Measurements from ENCODE around the gene ZNF467.

ZNF467 gene

DNA sequence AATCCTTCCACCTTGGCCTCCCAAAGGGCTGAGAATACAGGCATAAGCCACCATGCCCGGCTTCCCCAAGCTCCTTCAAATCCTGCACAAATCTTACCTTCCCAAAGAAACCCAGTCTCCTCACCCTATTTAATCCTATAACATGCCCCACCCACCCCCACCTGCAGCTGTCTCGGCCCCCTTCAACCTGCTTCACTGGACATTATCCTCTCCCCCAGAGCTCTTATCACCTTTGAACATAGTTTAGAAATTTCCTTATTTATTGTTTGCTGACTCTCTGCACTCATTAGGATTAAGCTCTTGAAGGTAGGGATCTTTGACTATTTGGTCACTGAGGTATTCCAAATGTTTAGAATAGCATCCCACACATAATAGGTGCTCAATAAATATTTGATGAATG lies 3.5 kb downstream of the ZNF467 start:
- no peak for DNase-seq

DNA sequence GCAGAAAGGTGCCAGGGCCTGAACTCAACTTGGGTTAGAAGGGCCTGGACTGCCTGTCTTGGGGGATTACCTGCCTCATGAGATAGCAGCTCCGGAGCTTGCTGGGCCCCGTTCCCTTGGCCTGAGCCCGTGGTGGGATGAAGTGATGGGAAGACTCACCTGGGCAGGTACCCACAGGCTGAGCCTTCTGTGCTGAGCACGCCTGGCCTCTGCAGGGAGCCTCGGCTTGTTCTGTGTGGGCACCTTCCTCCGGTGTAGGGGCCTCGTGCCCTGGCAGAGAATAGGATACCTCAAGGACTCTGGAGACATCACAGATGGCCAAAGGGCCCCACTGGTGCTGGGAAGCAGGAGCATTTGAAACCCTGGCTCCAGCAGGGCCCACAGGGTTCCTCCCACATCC lies 4.5 kb downstream of the ZNF467 start:
- no peak for DNase-seq

DNA sequence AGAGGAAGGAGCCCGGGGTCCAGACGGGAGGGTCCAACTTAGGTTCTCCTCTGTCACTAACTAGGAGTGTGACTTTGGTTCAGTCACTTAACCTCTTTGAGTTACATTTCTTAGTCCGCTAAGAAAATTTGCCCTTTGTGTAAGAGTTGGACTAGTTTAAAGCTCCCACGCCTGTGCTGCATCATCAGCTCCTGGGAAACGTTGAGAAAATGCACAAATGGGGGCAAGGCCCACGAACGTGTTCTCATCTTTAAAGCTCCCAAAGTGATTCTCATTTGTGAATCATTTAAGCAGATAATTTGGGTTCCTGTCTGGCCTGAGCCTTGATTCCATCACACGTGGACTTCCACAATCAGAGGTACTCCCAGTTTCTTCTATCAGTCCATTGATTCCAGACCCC lies 6.3 kb downstream of the ZNF467 start:
- no peak for DNase-seq

DNA sequence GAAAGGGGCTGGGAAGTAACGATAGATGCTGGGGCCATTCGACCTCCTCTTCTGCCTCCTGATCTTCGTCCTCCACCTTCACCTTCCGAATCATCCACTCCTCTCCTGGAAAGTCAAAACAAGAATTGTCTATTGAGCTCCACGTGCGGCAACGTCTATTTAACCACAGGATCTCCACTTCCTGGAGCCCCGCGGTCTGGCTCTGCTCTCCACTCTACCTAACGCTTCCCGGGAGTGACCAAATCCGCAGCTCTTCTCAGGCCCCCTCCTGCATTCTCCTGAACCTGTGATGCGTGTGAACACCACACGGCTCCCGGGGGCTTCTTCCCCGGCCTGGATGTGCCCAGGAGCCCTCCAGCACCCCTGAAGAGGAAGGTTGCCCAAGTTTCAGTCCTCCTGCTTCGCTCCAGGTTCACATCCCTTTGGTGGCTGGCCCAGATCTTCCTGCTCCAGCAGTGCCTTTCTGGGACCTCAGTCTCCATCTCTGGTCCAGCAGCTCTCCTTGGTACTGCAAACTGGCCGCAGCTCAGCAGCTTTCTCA lies 7.2 kb downstream of the ZNF467 start:
- no peak for DNase-seq

DNA sequence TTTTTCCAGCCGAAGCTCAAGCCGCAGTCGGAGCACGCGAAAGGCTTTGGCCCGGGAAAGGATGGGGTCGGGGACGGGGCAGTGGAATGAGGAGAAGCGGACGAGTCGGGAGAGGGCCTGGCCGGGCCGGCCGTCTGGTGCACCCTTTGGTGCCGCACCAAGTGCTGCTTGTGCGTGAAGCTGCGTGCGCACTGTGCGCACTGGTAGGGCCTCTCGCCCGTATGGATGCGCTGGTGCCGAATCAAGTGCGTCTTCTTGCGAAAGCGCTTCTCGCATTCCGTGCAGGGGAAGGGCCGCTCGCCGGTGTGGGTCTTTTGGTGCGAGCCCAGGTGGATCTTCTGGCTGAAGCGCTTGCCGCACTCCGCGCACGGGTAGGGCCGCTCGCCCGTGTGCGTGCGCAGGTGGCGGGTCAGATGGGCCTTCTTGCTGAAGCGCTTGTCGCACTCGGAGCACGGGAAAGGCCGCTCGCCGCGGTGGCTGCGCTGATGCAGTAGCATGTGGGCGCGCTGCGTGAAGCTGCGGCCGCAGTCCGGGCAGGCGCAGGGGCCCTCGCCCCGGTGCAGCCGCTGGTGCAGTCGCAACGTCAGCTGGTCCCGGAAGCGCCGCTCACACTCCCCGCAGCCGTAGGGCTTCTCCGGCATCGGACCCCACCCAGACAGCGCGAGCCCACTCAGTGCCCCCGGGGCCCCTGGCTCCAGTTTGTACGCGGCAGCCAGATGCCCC lies 7.8 kb downstream of the ZNF467 start:
- no peak for DNase-seq

DNA sequence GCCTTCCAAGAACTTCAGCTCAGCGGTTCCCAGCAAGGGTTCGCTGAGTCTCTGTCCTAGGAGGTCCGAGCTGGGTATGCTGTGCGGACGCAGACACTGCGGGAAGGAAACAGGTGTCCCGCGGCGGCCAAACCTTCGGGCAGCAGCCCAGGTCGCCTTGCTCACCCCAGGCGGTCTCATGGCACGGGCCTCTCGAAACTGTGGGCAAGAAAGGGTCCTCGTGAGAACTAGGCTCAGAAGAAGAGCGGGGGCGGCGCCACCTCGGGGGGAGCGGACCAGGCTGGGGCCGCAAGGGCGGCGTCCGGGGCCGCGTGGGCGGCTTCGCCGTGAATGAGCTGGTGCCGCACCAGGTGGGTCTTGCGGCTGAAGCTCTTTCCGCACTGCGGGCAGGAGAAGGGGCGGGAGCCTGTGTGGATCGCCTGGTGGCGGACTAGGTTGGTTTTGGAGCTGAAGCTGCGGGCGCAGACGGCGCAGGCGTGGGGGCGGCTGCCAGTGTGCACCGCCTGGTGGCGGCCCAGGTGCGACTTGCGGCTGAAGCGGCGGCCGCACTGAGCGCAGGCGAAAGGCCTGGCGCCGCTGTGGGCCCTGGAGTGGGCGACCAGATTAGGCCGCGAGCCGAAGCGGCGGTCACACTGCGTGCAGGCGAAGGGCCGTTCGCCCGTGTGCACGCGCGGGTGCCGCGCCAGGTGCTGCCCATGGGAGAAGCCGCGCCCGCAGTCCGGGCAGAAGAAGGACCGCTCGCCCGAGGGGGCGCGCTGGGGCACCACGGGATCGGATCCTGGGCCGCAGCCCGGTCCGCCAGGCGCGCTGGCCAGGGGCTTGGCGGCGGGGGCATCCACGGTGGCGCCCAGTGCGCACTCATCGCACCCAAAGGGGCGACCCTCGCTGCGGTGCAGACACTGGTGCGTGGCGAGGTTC lies 8.6 kb downstream of the ZNF467 start:
- no peak for DNase-seq

DNA sequence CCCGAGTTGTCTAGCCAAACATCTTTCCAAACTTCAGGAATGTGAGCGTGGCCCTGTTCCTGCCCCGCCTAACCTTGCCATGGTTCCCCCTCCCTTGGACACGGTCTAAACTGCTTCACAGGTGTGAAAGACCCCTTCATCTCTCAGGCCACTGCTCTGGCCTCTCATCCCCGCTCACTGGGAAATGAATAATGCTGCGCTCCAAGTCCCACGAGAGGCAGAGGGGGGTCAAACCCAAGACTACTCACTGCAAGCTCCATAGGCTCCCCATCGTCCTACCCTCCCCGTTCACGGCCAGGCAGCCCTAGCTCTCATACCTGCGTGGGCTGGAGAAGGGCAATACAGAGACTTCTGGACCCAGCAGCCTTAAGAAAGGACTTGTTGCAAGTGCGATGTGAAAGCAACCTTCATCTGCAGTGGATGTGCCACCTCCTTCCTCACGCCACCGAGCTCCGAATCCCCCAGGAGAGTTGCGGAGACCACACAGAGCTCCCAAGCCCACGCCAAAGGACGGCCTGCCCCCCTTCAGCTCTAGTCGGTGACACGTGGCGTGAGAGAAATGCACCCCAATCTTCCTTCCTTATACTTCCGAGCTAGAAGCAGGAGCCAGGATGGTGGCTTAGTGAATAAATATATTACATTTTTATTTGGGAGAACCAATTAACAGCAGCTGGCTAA lies 9.7 kb downstream of the ZNF467 start:
- DNase-seq: no peak

DNA sequence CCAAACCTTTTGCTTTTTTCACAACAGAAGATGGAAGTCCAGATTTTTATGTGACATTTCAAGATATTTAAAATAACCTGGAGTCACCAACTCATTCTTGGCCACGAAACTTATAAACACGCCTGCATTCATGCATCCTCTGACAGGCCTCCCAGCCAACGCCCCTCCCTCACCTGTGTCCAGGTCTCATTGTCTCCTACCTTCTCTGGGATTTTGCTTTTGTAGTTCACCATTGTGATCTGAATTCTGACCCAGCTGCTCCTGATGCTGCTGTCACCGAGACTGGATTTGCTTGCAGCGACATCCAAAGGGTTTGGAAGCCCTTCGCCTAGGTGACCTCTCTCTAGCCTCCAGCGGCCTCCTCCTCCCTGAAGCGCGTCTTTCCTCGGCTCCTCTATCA lies 10.8 kb downstream of the ZNF467 start:
- no peak for DNase-seq

DNA sequence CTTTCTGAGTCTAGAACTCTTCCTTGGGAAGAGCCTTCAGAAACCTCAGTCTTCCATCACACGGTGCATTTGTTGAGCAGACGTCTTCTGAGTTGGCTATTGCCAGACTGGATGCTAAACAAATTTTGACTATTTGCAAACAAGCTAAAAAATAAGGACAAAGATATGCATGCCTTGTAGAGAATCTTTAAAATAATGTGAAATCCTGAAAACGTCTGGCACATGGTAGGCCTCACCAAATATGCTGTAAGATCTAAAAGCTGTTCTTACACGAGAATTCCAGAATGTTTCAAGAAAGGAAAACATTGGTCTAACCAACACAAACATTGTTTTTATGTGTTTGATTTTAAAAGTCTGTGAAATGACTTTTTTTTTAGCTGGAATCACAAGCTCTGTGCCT lies 11.3 kb downstream of the ZNF467 start:
- DNase-seq: no peak

DNA sequence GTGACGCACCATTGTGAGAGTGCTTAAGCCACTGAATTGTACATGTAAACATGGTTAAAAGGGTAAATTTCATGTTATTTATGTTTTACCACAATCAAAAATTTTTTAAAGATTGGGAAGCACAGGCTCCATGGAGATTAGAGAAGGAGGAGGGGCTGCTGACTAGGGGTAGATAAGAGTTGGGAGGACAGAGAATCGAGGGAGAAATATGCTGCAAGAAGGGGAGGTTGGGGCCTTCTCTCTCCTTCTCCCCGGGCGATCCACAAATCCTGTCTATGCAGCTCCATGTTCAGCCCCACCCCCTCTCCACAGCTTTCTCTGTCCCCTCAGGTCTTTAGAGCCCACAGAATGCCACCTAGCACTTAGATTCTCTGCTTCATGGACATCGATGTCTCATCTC lies 12.1 kb downstream of the ZNF467 start:
- DNase-seq: no peak

DNA sequence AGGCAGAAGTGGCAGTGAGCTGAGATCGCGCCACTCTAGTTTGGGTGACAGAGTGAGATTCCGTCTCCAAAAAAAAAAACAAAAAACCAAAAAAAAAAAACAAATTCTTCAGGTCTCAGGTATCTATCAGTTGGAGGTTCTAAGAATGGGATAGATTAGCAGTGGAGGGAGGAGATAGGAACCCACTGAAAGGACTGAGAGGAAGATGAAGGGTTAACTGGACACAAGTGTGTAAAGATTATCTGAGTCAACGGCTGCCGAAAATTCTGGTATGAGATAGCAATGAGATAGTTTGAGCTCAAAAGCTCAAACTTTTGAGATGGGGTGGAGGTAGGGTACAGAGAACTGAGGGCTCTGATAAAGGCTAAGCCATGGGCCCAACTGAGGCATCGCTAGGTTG lies 12.8 kb downstream of the ZNF467 start:
- no peak for DNase-seq

DNA sequence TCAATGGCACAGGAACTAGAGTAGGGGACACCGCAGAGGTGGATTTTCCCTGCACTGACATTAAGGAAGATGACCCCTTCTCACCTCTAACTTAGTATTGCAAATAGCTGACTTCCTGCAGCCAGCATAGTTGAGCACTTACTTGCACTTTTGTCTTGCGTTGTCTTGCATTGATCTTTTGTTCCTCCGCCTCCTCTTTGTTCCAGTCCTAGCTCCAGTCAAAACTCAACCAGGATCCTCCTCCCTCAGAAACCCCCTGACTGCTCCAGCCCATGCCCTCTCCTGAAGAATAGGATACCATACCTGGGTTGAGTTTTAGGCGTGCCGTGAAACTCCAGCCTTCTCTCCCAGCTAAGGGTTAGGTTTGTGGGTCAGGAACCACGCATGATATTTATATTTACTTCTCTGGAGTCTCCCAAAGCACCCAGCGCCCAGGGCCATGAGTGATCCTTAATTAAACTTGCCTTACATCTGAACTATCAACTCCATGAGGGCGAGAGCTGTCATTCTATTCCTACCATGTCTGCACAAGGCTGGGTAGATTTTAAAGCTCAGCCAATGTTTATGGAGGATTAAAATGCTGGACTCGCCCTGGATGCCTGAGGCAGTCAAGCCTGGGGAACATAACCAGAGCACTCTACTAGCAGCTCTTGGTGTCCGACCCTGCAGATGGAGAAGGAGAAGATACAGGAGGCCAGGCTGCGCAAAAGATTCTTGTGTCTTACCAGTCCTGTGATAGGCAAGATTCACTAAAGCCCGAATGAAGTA lies 14.1 kb downstream of the ZNF467 start:
- DNase-seq: no peak

DNA sequence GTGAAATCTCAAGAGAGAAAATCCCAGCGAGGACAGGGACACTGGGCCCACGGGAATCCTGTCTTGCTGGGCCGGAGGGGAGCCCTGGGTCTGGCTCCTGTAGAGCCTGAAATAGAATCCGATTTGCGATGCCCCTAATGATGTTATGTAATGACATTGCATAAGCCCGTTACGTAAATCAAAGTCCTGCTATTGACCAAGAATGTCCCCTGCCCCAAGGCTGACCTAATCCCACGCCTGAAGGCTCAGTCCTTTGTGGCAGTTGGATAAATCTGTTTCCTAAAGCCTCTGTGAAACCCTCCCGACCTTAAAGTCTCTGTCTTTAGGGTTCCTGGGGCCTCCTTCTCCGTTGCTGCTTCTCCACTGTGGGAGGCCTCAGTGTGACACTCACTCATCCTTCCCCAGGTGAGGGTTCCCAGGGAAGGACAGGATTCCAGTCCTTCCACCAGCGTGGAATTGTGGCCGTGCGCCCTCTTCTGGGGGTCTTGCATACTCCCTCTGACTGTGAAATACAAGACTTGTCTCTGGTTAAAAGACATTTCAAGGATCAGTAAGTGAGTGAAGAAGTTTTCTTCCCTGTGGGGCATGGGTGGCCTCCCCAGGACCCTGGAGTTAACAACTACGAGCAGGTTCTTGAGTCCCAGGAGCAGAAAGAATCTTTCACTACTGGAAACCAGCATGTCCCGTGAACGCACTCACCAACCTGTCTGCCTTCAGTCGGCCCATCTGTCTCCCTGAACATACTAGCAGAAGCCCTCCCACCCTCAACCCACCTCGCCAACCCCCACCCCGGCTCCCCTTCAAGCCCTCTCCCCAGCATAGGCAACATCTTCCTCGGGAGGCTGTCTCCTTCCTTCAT lies 19.8 kb downstream of the ZNF467 start:
- no peak for DNase-seq

DNA sequence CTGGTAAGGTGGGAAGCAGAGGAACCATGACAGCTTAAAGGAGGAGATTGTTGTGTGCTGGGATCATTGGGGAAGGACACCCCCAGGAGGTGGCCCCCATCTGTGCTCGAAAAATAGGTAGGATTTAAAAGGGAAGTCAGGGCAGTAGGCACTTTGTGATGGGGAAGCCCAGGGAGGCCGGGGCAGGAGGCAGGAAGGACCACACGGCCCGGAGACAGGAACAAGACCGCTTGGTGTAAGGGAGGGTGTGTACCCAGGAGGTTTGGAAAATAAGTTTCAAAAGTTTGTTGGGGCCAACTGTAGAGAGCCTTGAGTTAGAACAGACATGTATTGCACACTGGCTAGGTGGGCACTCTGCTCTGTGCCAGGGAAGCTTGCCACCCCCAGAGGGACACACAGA lies 20.7 kb downstream of the ZNF467 start:
- DNase-seq: no peak

DNA sequence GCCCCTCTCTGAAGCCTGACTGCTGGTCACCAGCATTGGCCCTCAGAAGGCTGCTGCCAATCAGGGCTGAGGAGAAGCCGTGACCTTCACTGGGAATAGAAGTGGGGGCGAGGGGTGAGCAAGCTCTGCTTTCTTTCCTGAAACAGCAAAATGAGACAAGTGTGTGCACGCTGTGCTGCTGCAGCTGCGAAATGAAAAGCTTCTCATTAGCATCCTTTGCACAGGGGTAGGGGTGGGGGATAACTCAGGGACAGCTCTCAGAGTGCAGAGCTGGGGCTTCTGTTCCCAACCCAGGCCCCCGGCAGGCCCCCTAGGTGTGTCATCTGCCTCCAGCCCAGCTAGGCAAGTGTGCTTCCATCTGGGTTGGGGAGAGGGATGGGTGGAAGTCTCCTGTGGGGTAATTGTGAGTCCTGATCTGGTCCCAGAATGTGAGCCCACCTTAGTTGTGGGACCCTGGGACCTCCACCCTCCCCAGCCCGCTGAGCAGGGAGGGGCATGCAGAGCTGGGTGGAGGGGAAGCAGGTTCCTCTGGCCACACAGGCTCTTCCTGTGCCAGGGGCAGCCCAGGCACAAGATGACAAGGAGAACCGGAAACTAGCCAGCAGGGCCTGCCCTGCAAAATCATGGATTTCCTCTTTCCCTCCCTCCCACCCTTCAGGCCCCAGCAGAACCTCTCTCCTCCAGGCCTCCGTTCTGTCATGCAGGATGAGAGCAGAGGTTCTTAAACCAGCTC lies 22.2 kb downstream of the ZNF467 start:
- DNase-seq: no peak

DNA sequence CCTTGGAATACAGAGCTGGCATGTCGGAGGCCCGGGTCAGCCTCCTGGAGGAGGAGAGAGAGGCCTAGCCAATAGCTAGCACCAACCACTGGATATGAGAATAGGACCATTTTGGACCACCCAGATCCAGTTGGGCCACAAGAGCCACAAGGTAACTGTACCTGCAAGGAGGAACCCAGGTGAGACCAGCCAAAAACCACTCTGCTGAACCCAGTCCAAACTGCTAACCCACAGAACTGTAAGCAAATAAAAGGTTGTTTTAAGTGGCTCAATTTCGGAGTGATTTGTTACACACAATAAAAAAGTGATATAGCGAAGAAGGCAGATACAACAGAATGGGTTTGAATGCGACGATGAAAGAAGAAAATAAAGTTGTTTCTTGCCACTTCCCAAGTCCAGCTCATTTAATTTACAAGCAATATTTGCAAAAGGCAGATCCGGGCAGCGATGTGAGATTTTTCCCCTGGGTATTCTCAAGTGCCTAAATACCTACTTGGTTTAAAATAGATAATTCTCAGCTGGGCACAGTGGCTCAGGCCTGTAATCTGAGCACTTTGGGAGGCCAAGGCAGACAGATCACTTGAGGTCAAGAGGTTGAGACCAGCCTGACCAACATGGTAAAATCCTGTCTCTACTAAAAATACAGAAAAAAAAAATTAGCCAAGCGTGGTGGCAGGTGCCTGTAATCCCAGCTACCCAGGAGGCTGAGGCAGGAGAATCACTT lies 23.1 kb downstream of the ZNF467 start:
- no peak for DNase-seq

DNA sequence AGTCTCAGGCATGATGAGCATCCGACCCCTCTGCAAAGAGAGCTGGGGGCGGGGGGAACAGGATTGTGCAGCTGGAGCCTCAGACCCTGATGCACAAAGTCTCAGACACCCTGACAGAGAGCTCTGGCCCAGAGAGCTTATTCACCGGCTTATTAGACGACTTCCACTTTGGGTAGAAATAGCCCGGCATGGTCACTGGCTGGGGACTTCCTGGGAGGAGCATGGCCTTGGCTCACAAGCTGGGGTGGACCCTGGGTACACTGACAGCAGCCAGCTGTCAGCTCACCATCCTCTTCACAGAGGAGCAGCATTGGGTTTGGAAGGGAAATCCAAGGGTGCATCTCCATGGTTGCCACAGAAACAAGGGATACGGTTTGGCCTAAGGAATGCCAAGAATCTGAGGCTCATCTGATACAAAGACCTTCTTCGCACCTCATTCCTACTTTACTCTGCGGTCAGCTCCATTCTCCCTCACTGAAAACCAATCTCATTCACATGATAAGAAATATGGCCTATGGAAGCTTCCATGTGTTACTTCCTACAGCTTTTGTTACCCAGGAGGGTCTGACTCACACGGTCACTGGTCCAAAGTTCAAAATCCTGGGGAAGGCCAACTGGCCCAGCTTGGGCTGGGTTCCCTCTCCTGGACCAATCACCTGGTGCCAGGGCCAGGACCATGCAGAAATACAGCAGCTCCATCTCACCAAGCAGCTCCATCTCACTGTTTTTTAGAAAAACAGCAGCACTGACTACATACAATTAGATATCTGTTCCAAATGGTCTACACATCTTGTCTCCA lies 25.1 kb downstream of the ZNF467 start:
- no peak for DNase-seq

DNA sequence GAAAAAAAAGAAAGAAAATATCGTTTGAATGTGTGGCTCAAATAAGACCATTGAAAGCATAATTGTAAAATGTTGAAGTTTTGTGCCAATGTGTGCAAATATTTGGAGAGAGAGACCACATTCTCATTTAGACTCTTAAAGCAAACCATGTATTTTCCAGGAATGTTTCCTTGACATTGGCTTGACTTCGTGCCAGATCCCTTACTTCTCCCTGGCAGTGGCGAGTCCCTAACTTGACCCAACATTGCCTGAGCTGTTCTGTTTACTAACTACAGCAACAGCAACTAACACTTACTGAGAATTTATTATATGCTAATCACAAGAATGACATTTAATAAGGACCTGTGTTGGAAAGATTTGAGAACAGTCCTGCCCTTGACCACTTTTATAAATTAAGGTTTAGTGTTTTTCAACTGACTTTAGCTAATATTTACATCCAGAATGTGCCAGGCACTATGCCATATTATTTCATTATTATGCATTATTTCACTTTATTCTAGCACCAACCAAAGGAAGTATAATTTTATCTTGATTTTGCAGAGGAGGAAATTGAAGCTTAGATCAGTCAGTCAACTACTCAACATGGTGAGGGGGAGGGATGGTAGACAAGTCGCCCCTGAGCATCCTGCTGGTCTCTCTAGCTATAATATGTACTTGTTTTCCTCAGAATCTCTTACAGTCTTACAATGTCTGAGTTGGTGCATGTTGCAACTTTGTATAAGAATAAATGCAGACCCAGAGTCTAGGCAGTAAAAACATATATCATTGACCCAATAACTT lies 29.7 kb downstream of the ZNF467 start:
- no peak for DNase-seq
